GM18873 (cell line): ENCODE results near the gene ATG5.
A peak's percentile ranks its signal among the peaks of the same experiment; 100 is the strongest.
"Not testable (repeated sequence)": the region's sequence is repeated elsewhere in the genome, so short reads cannot be mapped to it uniquely, and the experiment has no call there.

Experiments
- ATAC-seq: cut with Tn5 transposase; IDR thresholded peaks from one replicate; pipeline ENCODE4 v1.9.1; 2021; ENCODE audit warnings: mild to moderate bottlenecking, moderate library complexity, moderate number of reproducible peaks; ENCODE audit not compliant: unreplicated experiment, low FRiP score

Gene ATG5

DNA sequence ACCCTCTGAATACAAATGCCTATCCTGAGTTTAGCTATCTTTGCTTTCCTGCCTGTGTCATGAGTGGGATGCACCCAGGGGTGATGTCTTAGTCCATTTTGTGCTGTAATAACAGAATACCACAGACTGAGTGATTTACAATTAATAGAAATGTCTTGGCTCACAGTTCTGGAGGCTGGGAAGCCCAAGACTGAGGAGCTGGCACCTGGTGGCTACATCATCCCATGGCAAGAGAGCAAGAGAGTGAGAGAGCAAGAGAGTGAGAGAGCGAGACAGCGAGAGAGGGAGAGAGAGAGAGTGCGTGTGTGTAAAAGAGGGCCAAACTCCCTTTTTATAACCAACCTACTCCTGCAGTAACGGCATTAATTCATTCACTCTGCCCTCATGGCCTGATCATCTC, 162.6 kb downstream of the ATG5 start:
- ATAC-seq = no peak

- no peak for ATAC-seq
These were observed 163.7 kb downstream of the ATG5 start for GRCh38 chr6:106161893-106162292.

DNA sequence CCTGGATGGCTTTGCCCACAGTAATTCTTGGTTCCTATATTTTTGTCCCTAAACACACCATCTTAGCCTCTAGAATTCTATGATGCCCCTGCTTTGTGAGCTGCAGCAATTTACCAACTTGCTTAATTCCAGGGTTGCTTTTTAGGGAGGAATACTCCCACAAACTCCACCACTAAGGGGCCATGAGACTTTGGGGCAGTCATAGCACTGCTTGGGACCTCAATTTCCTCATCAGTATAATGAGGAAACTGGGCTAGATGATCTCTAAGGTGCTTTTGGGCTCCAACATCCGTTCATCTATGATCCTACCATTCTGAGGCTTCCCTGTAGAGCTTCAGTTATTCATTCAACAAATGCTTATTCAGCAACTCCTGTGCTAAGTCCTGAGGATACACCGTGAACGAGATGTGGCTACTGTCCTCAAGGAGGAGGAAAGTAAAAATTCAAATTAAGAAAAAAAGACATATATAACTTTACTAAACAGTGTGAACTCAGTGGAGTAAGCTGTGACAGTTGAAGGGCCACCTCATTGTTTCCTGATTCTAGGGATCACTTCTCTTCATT, 164.2 kb downstream of the ATG5 start:
- ATAC-seq = no peak

- no peak for ATAC-seq
These were observed 165.4 kb downstream of the ATG5 start for GRCh38 chr6:106160189-106160588.

- ATAC-seq = no peak
These were observed 166.0 kb downstream of the ATG5 start for GRCh38 chr6:106159531-106159940.

DNA sequence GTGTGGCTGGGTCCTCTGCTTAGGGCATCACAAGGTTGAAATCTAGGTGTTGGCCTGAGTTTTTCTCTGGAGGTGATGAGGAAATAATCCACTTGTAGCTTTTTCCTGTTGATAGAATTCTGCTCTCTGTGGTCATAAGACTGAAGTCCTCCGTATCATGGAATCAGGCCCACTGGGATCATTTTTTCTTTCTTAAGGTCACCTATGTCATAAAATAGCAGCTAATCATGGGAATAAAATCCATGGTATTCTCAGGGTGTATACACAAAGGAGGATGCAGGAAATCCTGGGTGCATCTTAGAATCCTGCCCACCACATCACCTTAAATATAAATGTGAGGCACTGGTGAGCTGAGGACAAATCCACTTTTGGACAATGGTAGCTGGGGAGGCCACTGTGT, 166.7 kb downstream of the ATG5 start:
- no peak for ATAC-seq

DNA sequence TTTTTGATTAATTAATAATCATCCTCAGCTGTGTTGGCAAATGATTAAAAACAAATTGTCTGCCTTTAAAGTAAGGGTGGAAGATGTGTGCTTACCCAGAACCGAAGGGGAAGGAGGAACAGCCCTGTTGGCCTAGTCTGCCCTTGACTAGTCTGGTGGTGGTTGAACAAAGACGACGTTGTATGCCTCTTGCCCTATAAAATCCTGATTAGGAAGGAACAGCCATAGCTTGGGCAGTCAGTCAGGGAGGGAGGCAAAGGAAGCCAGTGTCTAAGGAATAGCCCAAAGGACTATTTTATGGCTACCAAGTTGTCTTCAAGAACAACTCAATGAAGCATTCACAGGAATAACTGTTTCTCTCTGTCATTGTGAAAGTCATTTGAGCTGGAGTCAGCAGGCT, 168.7 kb downstream of the ATG5 start:
- ATAC-seq = no peak

DNA sequence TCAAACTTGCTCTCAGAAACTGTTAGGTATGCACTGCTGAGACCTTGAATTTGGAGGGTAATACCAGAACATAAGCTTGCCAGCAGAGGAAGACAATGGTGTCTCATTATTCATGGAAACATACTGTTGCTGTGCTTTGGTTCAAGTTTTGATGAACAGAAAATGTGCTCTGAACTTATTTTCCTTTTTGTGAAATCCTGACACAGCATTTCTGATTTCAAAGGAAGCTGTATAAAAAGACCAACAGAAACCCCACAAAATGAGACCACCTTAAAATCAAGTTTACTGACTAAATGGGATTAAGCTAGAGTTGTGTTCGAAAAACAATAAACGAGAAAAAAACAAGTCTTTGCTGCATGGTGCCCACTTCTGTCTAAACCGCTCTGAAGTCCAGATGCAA, 169.1 kb downstream of the ATG5 start:
- ATAC-seq = no peak

DNA sequence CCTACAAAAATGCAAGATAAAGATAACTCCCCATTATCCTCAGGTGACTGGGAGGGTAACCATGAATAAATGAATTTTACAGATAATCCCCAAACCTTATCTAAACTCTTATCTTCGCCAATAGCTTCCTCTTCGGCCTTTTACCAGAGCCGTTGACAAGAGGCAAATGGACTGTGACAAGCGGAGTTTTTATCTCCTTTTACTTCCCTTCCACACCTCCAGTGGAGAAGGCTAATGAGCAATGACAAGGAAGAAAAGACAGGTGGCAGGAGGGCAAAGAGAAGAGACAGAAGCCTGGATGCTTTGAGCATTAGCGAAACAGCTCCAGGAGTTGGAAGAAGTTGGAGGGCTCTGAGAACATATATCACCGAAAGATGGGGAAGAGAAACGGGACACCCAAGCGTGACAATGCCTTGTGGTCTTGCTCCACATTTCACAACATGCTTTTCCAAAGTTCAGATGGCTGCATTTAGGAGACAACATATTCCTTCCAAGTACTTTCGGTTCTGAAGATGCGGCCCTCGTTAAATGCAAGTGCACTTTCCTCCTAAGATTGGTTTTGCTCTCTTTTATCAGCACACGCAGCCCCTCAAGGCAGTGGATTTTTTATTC, 170.2 kb downstream of the ATG5 start:
- ATAC-seq = no peak

GRCh38 chr6:106154326-106154725, 171.2 kb downstream of the ATG5 start:
- ATAC-seq = no peak

GRCh38 chr6:106152952-106153351, 172.6 kb downstream of the ATG5 start:
- ATAC-seq = no peak

DNA sequence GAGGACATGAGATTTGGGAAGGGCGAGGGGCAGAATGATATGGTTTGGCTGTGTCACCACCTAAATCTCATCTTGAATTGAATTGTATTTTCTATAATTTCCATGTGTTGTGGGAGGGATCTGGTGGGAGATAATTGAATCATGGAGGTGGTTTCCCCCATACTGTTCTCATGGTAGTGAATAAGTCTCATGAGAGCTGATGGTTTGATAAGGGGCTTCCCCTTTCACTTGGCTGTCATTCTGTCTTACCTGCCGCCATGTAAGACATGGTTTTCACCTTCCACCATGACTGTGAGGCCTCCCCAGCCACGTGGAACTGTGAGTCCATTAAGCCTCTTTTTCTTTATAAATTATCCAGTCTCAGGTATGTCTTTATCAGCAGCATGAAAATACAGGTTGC, 173.1 kb downstream of the ATG5 start:
- not testable (repeated sequence) for ATAC-seq

GRCh38 chr6:106149472-106150069, 176.0 kb downstream of the ATG5 start:
- ATAC-seq = no peak

GRCh38 chr6:106147476-106147875, 178.1 kb downstream of the ATG5 start:
- ATAC-seq = no peak

GRCh38 chr6:106146852-106147351, 178.7 kb downstream of the ATG5 start:
- ATAC-seq = peak; percentile 30

DNA sequence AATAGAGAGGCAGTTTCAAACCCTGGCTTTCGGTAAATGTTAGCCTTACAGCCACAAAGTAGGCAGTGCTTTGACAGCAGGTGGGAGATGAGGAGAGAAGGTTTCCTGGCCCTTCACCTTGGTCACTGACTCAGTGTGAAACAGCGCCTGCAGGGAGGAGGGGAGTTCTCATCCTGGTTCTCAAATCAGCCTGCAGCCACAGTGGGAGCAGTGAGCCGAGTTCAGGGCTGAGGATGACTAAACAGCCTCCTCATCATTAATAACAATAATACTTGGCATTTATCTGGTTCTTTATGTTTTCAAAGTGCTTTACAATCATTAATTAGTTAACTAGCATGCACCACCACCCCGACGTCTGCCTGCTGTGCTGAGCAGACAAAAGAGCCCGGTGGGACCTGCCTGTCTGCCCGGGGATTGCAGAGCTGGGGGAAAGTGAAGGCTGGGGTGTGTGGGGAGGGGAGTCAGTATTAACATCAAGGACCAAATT, 179.8 kb downstream of the ATG5 start:
- ATAC-seq = peak; percentile 39

- ATAC-seq = no peak
These were observed 180.4 kb downstream of the ATG5 start for GRCh38 chr6:106145144-106145543.

DNA sequence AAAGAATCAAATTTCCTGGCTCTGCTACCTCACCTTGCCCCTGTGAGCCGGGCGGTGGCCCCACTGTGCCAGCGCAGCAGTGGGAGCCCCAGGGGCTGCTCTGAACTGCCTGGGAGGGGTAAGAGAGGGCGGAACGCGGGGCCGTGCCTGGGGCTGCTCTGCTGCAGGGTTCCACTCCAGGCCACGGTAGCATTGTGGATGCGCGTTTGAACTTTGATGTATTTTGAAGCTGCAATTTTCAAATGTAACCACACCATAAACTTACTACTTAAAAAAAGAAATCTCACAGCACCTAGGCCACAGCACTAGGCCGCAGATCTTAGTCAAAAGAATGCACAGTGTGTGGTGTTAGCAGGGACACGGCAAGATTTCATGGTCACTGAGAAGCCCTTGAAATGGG, 181.9 kb downstream of the ATG5 start:
- ATAC-seq = no peak

GRCh38 chr6:106142876-106143431, 182.6 kb downstream of the ATG5 start:
- ATAC-seq = no peak

- peak; percentile 76 for ATAC-seq
These were observed 183.9 kb downstream of the ATG5 start for GRCh38 chr6:106141441-106142237.

GRCh38 chr6:106138151-106138550, 187.4 kb downstream of the ATG5 start:
- ATAC-seq = peak; percentile 29
